Right atrium auricular region (tissue), 2 donors: ENCODE measurements around the gene MTREX. TPM values are rescaled to one million over a fixed set of nuclear protein-coding genes. Genes with fewer than 3 reads are reported as not detected.
"Not testable (repeated sequence)": the region's sequence is repeated elsewhere in the genome, so short reads cannot be mapped to it uniquely, and the experiment has no call there.

Experiments used
- DNase-seq: peaks from one replicate; pipeline ENCODE4 v3.0.0-alpha.2; 2019; ENCODE audit warnings: low spot score
- H3K27ac ChIP-seq, 2 donors: fragments of 200-600 bp; sonication (generic); 1 replicate in 1 of 2; 2 replicates in 1 of 2; pipeline ENCODE4 v1.5.1; 2016 to 2019
- H3K27me3 ChIP-seq, 2 donors: fragments of 200-600 bp; sonication (generic); one replicate each; pipeline versions ENCODE4 v1.5.1 to v1.6.0; 2017 to 2019
- H3K36me3 ChIP-seq: fragments of 200-600 bp; sonication (generic); one replicate; pipeline ENCODE4 v1.5.1; 2016
- H3K4me1 ChIP-seq, 2 donors: fragments of 200-600 bp; sonication (generic); one replicate each; pipeline versions ENCODE4 v1.5.1 to v1.6.0; 2017 to 2019
- H3K4me3 ChIP-seq, 2 donors: fragments of 200-600 bp; sonication (generic); 1 replicate in 1 of 2; 2 replicates in 1 of 2; pipeline ENCODE4 v1.5.1; 2017 to 2019; ENCODE audit warnings: mild to moderate bottlenecking in 1 of 2, moderate library complexity in 1 of 2
- H3K9me3 ChIP-seq, 2 donors: fragments of 200-600 bp; sonication (generic); one replicate each; pipeline ENCODE4 v1.5.1; 2019
- total RNA-seq, 2 donors: library from RNA; depleted of rRNA; stranded (reverse); fragments of >200 nt; gene quantifications; one replicate each; pipeline ENCODE4 v1.1.0, GENCODE V29; 2016
- TF ChIP-seq, protein P1 (sequence below), 2 donors: fragments of 200-600 bp; sonication (generic); IDR thresholded peaks; one replicate each; pipeline ENCODE4 v1.5.1; 2019; ENCODE audit warnings: antibody characterized with exemption in 2 of 2

The MTREX gene
- total RNA-seq, 2 donors from 2014 or later, result 56.7 to 86.0 TPM

DNA sequence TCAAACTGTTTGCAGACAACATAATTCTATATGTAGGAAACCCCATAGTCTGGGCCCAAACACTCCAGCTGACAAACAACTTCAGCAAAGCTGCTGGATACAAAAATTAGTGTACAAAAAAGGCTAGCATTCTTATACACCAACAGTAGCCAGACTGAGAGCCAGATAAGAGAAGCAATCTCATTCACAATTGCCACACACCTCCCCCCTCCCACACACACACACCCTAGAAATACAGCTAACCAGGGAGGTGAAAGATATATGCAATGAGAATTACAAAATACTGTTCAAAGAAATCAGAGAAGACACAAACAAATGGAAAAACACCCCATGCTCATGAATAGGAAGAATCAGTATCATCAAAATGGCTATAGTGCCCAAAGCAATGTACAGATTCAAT lies 9.0 kb downstream of the MTREX start:
- H3K4me3 ChIP-seq, result no peak overlapping the region
- DNase-seq, result no peak
- H3K9me3 ChIP-seq, result no peaks in the 10 kb centered on the region
- H3K27ac ChIP-seq, result no peak overlapping the region
- H3K36me3 ChIP-seq, result no peaks in the 10 kb centered on the region
- H3K4me1 ChIP-seq, result peaks cover 0 to 8% of the 10 kb centered on the region in 2 donors
- TF ChIP-seq, protein P1, sequence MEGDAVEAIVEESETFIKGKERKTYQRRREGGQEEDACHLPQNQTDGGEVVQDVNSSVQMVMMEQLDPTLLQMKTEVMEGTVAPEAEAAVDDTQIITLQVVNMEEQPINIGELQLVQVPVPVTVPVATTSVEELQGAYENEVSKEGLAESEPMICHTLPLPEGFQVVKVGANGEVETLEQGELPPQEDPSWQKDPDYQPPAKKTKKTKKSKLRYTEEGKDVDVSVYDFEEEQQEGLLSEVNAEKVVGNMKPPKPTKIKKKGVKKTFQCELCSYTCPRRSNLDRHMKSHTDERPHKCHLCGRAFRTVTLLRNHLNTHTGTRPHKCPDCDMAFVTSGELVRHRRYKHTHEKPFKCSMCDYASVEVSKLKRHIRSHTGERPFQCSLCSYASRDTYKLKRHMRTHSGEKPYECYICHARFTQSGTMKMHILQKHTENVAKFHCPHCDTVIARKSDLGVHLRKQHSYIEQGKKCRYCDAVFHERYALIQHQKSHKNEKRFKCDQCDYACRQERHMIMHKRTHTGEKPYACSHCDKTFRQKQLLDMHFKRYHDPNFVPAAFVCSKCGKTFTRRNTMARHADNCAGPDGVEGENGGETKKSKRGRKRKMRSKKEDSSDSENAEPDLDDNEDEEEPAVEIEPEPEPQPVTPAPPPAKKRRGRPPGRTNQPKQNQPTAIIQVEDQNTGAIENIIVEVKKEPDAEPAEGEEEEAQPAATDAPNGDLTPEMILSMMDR (IDR thresholded peaks at IDR 0.05), result no peak
- H3K27me3 ChIP-seq, result no peaks in the 10 kb centered on the region

- not testable (repeated sequence) for H3K27ac ChIP-seq, H3K4me3 ChIP-seq, H3K36me3 ChIP-seq, DNase-seq, H3K9me3 ChIP-seq, H3K27me3 ChIP-seq, H3K4me1 ChIP-seq
These were observed 10.4 kb downstream of the MTREX start for GRCh38 chr5:55318237-55318636.

DNA sequence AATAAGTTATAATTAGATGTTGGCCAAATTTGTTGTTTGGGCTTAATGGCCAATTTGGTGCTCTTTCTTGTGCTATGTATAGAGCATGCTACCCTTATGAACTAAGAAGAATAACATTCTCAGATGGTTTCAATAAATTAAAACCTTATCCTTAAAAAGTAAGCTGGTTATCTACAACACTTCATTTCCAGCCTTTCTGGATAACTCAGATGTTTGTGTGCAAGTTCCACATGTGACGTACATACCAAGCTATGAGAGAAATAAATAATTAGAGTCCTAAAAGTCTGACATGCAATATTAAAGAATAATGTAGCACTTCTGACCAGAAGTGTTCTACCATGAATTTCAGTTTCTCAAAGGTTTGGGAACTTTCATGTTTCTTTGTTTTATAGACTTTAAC lies 11.7 kb downstream of the MTREX start:
- Histone ChIP-seq H3K4me3 (no peak overlapping the region), H3K36me3 (peaks cover under 1% of the 10 kb centered on the region), H3K9me3 (no peaks in the 10 kb centered on the region), H3K27me3 (no peaks in the 10 kb centered on the region), H3K4me1 (peaks cover 0 to 2% of the 10 kb centered on the region in 2 donors), H3K27ac (no peak overlapping the region)
- TF ChIP-seq, protein P1 (IDR thresholded peaks at IDR 0.05), result no peak
- DNase-seq, result no peak

- no peaks in the 10 kb centered on the region for H3K27me3 ChIP-seq
- peaks cover 11% of the 10 kb centered on the region for H3K36me3 ChIP-seq
- DNase-seq, result no peak
- no peak overlapping the region for H3K27ac ChIP-seq
- TF ChIP-seq, protein P1 (IDR thresholded peaks at IDR 0.05), result no peak
- H3K9me3 ChIP-seq, result no peaks in the 10 kb centered on the region
- no peaks in the 10 kb centered on the region for H3K4me1 ChIP-seq
- no peak overlapping the region for H3K4me3 ChIP-seq
These were observed 12.8 kb downstream of the MTREX start for GRCh38 chr5:55320571-55320970.

- no peaks in the 10 kb centered on the region for H3K27me3 ChIP-seq
- H3K27ac ChIP-seq, result no peak overlapping the region
- TF ChIP-seq, protein P1 (IDR thresholded peaks at IDR 0.05), result no peak
- H3K4me3 ChIP-seq, result no peak overlapping the region
- peaks cover 14% of the 10 kb centered on the region for H3K36me3 ChIP-seq
- H3K9me3 ChIP-seq, result no peaks in the 10 kb centered on the region
- no peaks in the 10 kb centered on the region for H3K4me1 ChIP-seq
- no peak for DNase-seq
These were observed 16.2 kb downstream of the MTREX start for GRCh38 chr5:55324006-55324405.

GRCh38 chr5:55324815-55325418 lies 17.1 kb downstream of the MTREX start:
- H3K9me3 ChIP-seq, result no peaks in the 10 kb centered on the region
- no peak overlapping the region for H3K4me3 ChIP-seq
- no peak overlapping the region for H3K27ac ChIP-seq
- TF ChIP-seq, protein P1 (IDR thresholded peaks at IDR 0.05), result peak; percentile 30 to 68
- no peaks in the 10 kb centered on the region for H3K4me1 ChIP-seq
- peaks cover 22% of the 10 kb centered on the region for H3K36me3 ChIP-seq
- DNase-seq, result no peak
- H3K27me3 ChIP-seq, result no peaks in the 10 kb centered on the region
